ENCODE measurements around the gene CDPF1. TPM values are rescaled to one million over a fixed set of nuclear protein-coding genes. Genes with fewer than 3 reads are reported as not detected.

Gene CDPF1
- total and polyA plus RNA-seq, 2 donors from 2014 or later = 10.2 to 13.3 TPM

DNA sequence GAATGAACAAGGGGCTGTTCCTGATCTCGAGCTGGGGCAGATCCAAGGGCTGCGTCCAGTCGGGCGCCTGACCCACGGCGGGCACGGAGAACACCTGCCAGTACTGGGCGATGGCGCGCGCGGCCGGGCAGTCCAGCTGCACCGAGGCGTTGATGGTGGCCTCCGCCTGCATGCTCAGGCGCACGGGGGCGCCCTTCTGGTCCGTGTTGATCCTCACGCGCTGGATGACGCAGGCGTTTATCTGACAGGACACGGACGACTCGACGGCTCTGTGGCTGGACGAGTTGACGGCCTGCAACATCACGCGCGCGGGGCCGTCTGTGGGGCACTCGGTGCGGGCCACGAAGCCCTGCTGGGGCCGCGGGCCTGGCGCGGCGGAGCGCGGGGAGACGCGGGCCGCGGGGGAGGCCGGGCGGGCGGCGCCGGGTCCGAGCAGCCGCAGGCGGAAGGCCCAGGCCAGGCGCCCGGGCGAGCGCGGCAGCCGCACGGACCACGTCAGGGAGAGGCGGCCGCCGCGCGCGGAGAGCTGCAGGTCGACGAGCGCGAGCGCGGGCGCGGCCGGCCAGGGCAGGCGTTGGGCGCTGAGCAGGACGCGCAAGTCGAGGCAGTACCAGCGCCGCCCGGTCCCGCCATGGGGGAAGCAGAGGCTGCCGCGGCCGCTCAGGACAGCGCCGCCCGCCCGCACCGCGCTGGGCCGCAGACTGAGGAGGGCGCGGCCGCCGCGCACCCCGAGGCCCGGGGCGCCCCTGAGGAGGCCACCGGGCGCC, 12.5 kb upstream of the CDPF1 start:
- peak; percentile 56 to 91 (median 68) for DNase-seq
- no peak overlapping the region for H3K27ac ChIP-seq (ENCODE audit: low read depth in 2 of 2, low read length in 2 of 2)
- H3K27me3 ChIP-seq (ENCODE audit: control insufficient read depth, insufficient read depth, low read length) = peaks cover 2% of the 10 kb centered on the region
- TF ChIP-seq, protein P1, sequence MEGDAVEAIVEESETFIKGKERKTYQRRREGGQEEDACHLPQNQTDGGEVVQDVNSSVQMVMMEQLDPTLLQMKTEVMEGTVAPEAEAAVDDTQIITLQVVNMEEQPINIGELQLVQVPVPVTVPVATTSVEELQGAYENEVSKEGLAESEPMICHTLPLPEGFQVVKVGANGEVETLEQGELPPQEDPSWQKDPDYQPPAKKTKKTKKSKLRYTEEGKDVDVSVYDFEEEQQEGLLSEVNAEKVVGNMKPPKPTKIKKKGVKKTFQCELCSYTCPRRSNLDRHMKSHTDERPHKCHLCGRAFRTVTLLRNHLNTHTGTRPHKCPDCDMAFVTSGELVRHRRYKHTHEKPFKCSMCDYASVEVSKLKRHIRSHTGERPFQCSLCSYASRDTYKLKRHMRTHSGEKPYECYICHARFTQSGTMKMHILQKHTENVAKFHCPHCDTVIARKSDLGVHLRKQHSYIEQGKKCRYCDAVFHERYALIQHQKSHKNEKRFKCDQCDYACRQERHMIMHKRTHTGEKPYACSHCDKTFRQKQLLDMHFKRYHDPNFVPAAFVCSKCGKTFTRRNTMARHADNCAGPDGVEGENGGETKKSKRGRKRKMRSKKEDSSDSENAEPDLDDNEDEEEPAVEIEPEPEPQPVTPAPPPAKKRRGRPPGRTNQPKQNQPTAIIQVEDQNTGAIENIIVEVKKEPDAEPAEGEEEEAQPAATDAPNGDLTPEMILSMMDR (IDR thresholded peaks at IDR 0.05; ENCODE audit: borderline replicate concordance, extremely low read depth, insufficient read depth) = peak; percentile 17
- no peaks in the 10 kb centered on the region for H3K36me3 ChIP-seq (ENCODE audit: control insufficient read depth in 2 of 3, insufficient read depth in 3 of 3, low read length in 3 of 3)
- no peak overlapping the region for H3K9ac ChIP-seq (ENCODE audit: low read length in 3 of 3)
- FAIRE-seq = no peak
- H3K9me3 ChIP-seq (ENCODE audit: control insufficient read depth in 2 of 3, insufficient read depth in 1 of 3, low read length in 3 of 3) = no peaks in the 10 kb centered on the region
- peaks cover 0 to 6% (median 6%) of the 10 kb centered on the region in 3 donors for H3K4me1 ChIP-seq (ENCODE audit: control insufficient read depth in 2 of 3, insufficient read depth in 2 of 3, low read depth in 1 of 3, low read length in 3 of 3)
- intact Hi-C loops (cut with DNase I) = no loop called here
- no peak overlapping the region for H3K4me3 ChIP-seq (ENCODE audit: low read length in 3 of 3)

DNA sequence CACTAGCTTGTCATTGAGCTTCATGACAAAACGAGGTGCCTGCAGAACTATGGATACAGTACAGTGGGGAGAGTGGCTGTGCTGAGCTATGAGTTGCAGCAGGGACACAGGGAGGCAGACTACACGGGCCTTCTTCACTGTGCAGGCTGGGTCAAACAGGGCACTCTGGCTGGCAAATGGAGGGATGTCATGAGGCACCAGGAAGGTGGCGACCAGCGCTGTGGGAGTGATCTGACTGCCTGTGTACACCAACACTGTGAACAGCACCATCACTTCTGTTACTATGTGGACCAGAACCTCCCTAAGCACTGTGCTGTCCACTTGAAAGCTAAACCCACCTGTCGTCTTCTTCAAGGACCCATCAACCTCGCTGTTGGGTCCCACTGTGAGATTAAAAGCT, 9.9 kb upstream of the CDPF1 start:
- FAIRE-seq (no peak), DNase-seq (no peak)
- intact Hi-C loops (cut with DNase I) = no loop called here
- H3K4me3 ChIP-seq (ENCODE audit: low read length in 3 of 3) = no peak overlapping the region
- TF ChIP-seq, protein P1 (IDR thresholded peaks at IDR 0.05; ENCODE audit: borderline replicate concordance, extremely low read depth, insufficient read depth) = no peak
- H3K9me3 ChIP-seq (ENCODE audit: control insufficient read depth in 2 of 3, insufficient read depth in 1 of 3, low read length in 3 of 3) = no peaks in the 10 kb centered on the region
- no peaks in the 10 kb centered on the region for H3K36me3 ChIP-seq (ENCODE audit: control insufficient read depth in 2 of 3, insufficient read depth in 3 of 3, low read length in 3 of 3)
- H3K27me3 ChIP-seq (ENCODE audit: control insufficient read depth, insufficient read depth, low read length) = peaks cover 2% of the 10 kb centered on the region
- H3K9ac ChIP-seq (ENCODE audit: low read length in 3 of 3) = no peak overlapping the region
- no peaks in the 10 kb centered on the region for H3K4me1 ChIP-seq (ENCODE audit: control insufficient read depth in 2 of 3, insufficient read depth in 2 of 3, low read depth in 1 of 3, low read length in 3 of 3)
- H3K27ac ChIP-seq (ENCODE audit: low read depth in 2 of 2, low read length in 2 of 2) = no peak overlapping the region

DNA sequence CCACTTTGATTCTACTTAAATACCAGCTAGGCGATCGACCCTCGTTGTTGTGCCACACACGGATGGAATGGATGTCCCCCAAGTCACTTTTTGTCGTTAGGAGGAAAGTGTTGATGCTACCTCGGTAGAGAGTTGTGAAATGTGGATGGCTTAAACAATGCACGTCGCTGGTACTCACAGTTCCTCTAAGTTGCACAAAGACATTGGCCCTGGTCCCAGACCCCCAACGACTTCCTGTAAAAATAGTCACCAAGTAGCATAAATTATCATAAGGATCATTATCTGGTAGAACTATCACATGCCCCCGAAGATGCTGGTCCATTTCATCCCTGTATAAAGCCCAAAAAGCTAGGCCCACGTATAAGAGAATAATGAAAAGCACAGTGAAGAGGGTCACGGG, 9.3 kb upstream of the CDPF1 start:
- FAIRE-seq = no peak
- Histone ChIP-seq H3K4me1 (ENCODE audit: control insufficient read depth in 2 of 3, insufficient read depth in 2 of 3, low read depth in 1 of 3, low read length in 3 of 3) (no peaks in the 10 kb centered on the region), H3K9me3 (ENCODE audit: control insufficient read depth in 2 of 3, insufficient read depth in 1 of 3, low read length in 3 of 3) (no peaks in the 10 kb centered on the region), H3K4me3 (ENCODE audit: low read length in 3 of 3) (no peak overlapping the region), H3K27me3 (ENCODE audit: control insufficient read depth, insufficient read depth, low read length) (peaks cover 2% of the 10 kb centered on the region), H3K36me3 (ENCODE audit: control insufficient read depth in 2 of 3, insufficient read depth in 3 of 3, low read length in 3 of 3) (no peaks in the 10 kb centered on the region), H3K9ac (ENCODE audit: low read length in 3 of 3) (no peak overlapping the region), H3K27ac (ENCODE audit: low read depth in 2 of 2, low read length in 2 of 2) (no peak overlapping the region)
- DNase-seq = no peak
- TF ChIP-seq, protein P1 (IDR thresholded peaks at IDR 0.05; ENCODE audit: borderline replicate concordance, extremely low read depth, insufficient read depth) = no peak
- intact Hi-C loops (cut with DNase I) = no loop called here
